K562 (cell line): Measurements from ENCODE around the gene DRC1. TPM values are rescaled to one million over a fixed set of nuclear protein-coding genes. Genes with fewer than 3 reads are reported as not detected.

Source experiments
- ATF1 ChIP-seq, 2 experiments: fragments of 450-650 bp in 1 of 2; IDR thresholded peaks; 2 replicates each; pipeline ENCODE4 v1.6.1; 2016; ENCODE audit warnings: missing compliant biosample characterization in 1 of 2, missing genetic modification characterization in 1 of 2
- CCNT2 ChIP-seq: IDR thresholded peaks from 2 replicates; pipeline ENCODE4 v1.6.1; 2011; ENCODE audit warnings: borderline replicate concordance, low read depth, mild to moderate bottlenecking, moderate library complexity, mixed read lengths, low read length; ENCODE audit not compliant: insufficient read length; ENCODE audit errors: extremely low read depth
- CREM ChIP-seq: IDR thresholded peaks from 2 replicates; pipeline ENCODE4 v1.6.1; 2014; ENCODE audit warnings: antibody characterized with exemption, low read depth
- ELF1 ChIP-seq: fragments of 200-800 bp; sonication (Bioruptor generic); IDR thresholded peaks from 2 replicates; pipeline ENCODE4 v1.6.1; 2016; ENCODE audit warnings: missing genetic modification characterization, missing compliant biosample characterization
- ELF4 ChIP-seq: fragments of 450-650 bp; formaldehyde crosslinking; IDR thresholded peaks from 2 replicates; pipeline ENCODE4 v1.4.0; 2022; ENCODE audit warnings: missing genetic modification characterization
- FOXP1 ChIP-seq: sonication (generic); formaldehyde crosslinking; IDR thresholded peaks from 2 replicates; pipeline ENCODE4 v1.8.0; 2022; ENCODE audit warnings: mild to moderate bottlenecking, missing genetic modification reagents
- KDM1A ChIP-seq, 2 experiments: fragments of 450-650 bp; IDR thresholded peaks; 2 replicates each; pipeline ENCODE4 v1.6.1; 2016; ENCODE audit warnings: mild to moderate bottlenecking in 2 of 2
- NFIC ChIP-seq: fragments of 450-650 bp; IDR thresholded peaks from 2 replicates; pipeline ENCODE4 v1.6.1; 2017; ENCODE audit warnings: mild to moderate bottlenecking, inconsistent platforms
- PHTF2 ChIP-seq: fragments of 250-450 bp; sonication (Bioruptor Pico); IDR thresholded peaks from 2 replicates; pipeline ENCODE4 v1.5.0; 2021; ENCODE audit warnings: mild to moderate bottlenecking
- SMC3 ChIP-seq: conservative IDR thresholded peaks from 2 replicates; pipeline ENCODE4 v1.6.1; 2011; ENCODE audit warnings: low read depth, low read length, improper control_type of control experiment; ENCODE audit not compliant: insufficient read depth
- TCFL5 ChIP-seq: fragments of 250-450 bp; sonication (Bioruptor Pico); conservative IDR thresholded peaks from 2 replicates; pipeline ENCODE4 v1.6.1; 2021; ENCODE audit warnings: mild to moderate bottlenecking, moderate library complexity, matching md5 sums
- TEAD4 ChIP-seq, 2 experiments: sonication (generic) in 1 of 2; formaldehyde crosslinking in 1 of 2; IDR thresholded peaks; 2 replicates each; pipeline versions ENCODE4 v1.6.1 to v1.8.0; 2012 to 2022; ENCODE audit warnings: borderline replicate concordance in 1 of 2, inconsistent platforms in 1 of 2, low read length in 1 of 2, mild to moderate bottlenecking in 1 of 2, missing genetic modification reagents in 1 of 2
- polyA plus RNA-seq, 8 experiments: library from polyadenylated mRNA; depleted of rRNA in 4 of 8; stranded (reverse) in 5 of 8; unstranded in 3 of 8; fragments of >200 nt; fragmentation: Nextera tagmentation in 2 of 8; fragmentation: Illumina TruSeq in 1 of 8; extraction: Ambion mirVana in 2 of 8; extraction: Trizol in 1 of 8; gene quantifications; 2 replicates each; pipeline versions ENCODE4 v1.2.1 to v1.2.3, GENCODE V29; 2011 to 2014; ENCODE audit warnings: inconsistent platforms in 1 of 8, missing spikeins in 1 of 8
- total RNA-seq, 7 experiments: library from RNA; depleted of rRNA in 6 of 7; stranded (reverse); fragments of >200 nt in 6 of 7; fragmentation: Illumina TruSeq in 2 of 7; extraction: Trizol in 2 of 7; gene quantifications; 2 replicates each; pipeline versions ENCODE4 v1.2.1 to v1.2.3, GENCODE V29; 2011 to 2021; ENCODE audit warnings: low replicate concordance in 1 of 7
- TF ChIP-seq, protein P1 (sequence below): sonication (generic); formaldehyde crosslinking; IDR thresholded peaks from 2 replicates; pipeline ENCODE4 v1.8.0; 2023; ENCODE audit warnings: missing genetic modification reagents, mild to moderate bottlenecking, borderline replicate concordance
- TF ChIP-seq, protein P2 (sequence below): sonication (generic); formaldehyde crosslinking; IDR thresholded peaks from 2 replicates; pipeline ENCODE4 v1.4.0; 2020; ENCODE audit warnings: mild to moderate bottlenecking, missing genetic modification reagents
- TF ChIP-seq, protein P3 (sequence below): sonication (generic); formaldehyde crosslinking; IDR thresholded peaks from 2 replicates; pipeline ENCODE4 v1.8.0; 2022; ENCODE audit warnings: missing genetic modification reagents, mild to moderate bottlenecking, moderate library complexity, borderline replicate concordance

Gene DRC1
- total and polyA plus RNA-seq, 9 of the 15 experiments (the other 6 are each of a cell fraction or from before 2014, with no cell fraction given): 0.07 to 0.10 TPM; not detected in 7

DNA sequence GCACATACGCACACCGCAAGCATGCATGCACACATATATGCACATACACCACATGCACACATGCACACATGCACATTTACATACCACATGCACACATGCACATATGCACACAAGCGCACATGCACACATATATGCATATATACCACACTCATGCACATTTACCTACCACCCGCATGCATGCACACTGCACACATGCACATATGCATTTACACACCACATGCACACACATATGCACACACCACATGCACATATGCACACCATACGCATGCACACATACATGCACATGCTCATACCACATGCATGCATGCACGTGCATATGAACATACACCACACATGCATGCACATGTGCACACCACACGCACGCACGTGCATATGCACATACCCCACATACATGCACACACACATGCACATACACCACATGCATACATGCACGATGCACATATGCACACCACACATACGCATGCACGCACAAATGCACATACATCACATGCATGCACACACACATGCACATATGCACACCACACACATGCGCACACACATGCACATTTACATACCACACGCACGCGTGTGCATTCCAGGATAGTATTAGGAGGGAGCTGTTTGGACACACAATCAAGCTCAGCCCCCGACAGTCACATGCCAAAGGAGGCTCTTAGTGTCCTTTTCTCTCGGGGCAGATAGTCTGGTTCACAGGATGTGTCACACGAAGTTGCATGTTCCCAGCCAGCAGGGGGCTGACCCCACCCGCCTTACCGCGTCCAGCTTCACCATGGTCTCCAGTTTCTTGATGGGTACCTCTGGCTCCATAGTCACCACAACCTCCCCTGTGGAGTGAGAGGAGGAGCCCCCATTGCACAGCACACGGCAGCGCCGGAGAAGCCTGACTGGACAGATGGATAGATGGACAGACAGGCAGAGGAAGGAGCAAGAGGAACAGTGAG is 70.3 kb downstream of the DRC1 start (continued):
- TF ChIP-seq, protein P1, sequence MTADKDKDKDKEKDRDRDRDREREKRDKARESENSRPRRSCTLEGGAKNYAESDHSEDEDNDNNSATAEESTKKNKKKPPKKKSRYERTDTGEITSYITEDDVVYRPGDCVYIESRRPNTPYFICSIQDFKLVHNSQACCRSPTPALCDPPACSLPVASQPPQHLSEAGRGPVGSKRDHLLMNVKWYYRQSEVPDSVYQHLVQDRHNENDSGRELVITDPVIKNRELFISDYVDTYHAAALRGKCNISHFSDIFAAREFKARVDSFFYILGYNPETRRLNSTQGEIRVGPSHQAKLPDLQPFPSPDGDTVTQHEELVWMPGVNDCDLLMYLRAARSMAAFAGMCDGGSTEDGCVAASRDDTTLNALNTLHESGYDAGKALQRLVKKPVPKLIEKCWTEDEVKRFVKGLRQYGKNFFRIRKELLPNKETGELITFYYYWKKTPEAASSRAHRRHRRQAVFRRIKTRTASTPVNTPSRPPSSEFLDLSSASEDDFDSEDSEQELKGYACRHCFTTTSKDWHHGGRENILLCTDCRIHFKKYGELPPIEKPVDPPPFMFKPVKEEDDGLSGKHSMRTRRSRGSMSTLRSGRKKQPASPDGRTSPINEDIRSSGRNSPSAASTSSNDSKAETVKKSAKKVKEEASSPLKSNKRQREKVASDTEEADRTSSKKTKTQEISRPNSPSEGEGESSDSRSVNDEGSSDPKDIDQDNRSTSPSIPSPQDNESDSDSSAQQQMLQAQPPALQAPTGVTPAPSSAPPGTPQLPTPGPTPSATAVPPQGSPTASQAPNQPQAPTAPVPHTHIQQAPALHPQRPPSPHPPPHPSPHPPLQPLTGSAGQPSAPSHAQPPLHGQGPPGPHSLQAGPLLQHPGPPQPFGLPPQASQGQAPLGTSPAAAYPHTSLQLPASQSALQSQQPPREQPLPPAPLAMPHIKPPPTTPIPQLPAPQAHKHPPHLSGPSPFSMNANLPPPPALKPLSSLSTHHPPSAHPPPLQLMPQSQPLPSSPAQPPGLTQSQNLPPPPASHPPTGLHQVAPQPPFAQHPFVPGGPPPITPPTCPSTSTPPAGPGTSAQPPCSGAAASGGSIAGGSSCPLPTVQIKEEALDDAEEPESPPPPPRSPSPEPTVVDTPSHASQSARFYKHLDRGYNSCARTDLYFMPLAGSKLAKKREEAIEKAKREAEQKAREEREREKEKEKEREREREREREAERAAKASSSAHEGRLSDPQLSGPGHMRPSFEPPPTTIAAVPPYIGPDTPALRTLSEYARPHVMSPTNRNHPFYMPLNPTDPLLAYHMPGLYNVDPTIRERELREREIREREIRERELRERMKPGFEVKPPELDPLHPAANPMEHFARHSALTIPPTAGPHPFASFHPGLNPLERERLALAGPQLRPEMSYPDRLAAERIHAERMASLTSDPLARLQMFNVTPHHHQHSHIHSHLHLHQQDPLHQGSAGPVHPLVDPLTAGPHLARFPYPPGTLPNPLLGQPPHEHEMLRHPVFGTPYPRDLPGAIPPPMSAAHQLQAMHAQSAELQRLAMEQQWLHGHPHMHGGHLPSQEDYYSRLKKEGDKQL (CRISPR knock-in tag): no peak
- no peak for TF ChIP-seq TCFL5 (CRISPR knock-in tag)
- no peak for TF ChIP-seq TEAD4 (IDR thresholded peaks at IDR 0.05; ENCODE audit: low read length)
- TF ChIP-seq TEAD4 (CRISPR knock-in tag; IDR thresholded peaks at IDR 0.05; ENCODE audit: borderline replicate concordance): 0 out of 2 replicates have a peak, but pooled peaks have one; percentile 56
- no peak for TF ChIP-seq PHTF2
- TF ChIP-seq ELF4: no peak
- TF ChIP-seq, protein P2, sequence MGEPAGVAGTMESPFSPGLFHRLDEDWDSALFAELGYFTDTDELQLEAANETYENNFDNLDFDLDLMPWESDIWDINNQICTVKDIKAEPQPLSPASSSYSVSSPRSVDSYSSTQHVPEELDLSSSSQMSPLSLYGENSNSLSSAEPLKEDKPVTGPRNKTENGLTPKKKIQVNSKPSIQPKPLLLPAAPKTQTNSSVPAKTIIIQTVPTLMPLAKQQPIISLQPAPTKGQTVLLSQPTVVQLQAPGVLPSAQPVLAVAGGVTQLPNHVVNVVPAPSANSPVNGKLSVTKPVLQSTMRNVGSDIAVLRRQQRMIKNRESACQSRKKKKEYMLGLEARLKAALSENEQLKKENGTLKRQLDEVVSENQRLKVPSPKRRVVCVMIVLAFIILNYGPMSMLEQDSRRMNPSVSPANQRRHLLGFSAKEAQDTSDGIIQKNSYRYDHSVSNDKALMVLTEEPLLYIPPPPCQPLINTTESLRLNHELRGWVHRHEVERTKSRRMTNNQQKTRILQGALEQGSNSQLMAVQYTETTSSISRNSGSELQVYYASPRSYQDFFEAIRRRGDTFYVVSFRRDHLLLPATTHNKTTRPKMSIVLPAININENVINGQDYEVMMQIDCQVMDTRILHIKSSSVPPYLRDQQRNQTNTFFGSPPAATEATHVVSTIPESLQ (CRISPR knock-in tag): no peak
- TF ChIP-seq KDM1A (IDR thresholded peaks at IDR 0.05): peak in 1 of 2 experiments; percentile 34; a peak in 1 of 4 replicates
- no peak for TF ChIP-seq NFIC
- TF ChIP-seq CCNT2: no peak
- 0 out of 2 replicates have a peak, but pooled peaks have one; percentile 43 for TF ChIP-seq FOXP1
- TF ChIP-seq CREM: 0 out of 2 replicates have a peak, but pooled peaks have one; percentile 50
- TF ChIP-seq ELF1: no peak
- peak; percentile 43; the same call in 1 of the 2 replicates for TF ChIP-seq SMC3
- TF ChIP-seq, protein P3, sequence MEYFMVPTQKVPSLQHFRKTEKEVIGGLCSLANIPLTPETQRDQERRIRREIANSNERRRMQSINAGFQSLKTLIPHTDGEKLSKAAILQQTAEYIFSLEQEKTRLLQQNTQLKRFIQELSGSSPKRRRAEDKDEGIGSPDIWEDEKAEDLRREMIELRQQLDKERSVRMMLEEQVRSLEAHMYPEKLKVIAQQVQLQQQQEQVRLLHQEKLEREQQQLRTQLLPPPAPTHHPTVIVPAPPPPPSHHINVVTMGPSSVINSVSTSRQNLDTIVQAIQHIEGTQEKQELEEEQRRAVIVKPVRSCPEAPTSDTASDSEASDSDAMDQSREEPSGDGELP (CRISPR knock-in tag): no peak
- TF ChIP-seq ATF1 (CRISPR knock-in tag; IDR thresholded peaks at IDR 0.05): no peak
- TF ChIP-seq ATF1 (tag; IDR thresholded peaks at IDR 0.05): no peak
